GM19372 (cell line): Measurements from ENCODE around the gene TMEM255B.

ENCODE experiments used
- ATAC-seq: cut with Tn5 transposase; IDR thresholded peaks from one replicate; pipeline ENCODE4 v1.9.1; 2021; ENCODE audit warnings: mild to moderate bottlenecking, low read depth, moderate library complexity; ENCODE audit not compliant: unreplicated experiment

Gene TMEM255B

DNA sequence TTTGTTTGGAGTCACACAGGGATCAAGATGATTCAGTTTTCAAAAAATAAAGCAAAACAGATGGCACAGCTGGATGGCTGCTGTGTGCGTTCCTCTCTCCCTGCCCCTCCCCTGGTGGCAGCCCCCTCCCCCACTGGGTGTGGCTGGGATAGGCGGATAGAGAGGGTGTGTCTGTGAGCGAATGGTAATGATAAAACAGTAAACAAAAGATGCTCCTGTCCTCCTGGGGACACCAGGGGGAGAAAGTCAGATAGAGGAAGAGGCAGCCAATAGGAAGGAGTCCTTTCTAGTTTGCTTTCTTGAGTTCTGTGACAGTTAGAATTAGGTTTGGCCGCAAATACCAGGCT, 6.5 kb downstream of the TMEM255B start:
- no peak for ATAC-seq

DNA sequence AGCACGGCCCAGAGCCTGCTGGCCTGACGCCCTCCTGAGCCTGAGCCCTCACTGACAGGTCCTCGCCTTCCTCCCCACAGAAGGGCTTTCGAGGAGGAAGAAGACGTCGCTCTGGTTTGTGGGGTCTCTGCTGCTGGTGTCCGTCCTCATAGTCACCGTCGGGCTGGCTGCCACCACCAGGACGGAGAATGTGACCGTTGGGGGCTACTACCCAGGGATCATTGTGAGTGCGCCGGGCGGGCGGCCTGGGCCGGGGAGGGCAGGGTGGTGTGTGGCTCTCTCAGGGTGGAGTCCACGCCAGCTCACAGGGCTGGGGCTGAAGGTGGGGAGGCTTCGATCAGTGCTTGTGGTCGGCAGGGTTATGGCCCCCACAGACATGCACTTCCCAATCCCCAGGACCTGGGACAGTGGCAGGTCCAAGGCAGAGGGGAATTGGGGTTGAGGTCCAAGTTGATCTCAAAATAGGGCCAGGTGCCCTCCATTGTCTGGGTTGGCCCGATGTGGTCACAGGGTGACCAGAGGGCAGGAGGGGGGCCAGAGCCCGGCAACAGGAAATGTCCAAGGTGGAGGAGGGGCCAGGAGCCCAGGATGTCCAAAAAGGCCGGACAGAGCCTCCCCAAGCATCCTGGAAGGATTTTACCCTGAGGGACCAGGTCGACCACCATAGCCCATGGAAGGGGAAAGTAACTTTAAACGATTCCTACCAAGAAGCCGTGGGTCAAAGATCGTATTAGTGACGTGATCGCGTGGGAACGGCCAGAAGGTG, 7.2 kb downstream of the TMEM255B start:
- ATAC-seq = no peak

DNA sequence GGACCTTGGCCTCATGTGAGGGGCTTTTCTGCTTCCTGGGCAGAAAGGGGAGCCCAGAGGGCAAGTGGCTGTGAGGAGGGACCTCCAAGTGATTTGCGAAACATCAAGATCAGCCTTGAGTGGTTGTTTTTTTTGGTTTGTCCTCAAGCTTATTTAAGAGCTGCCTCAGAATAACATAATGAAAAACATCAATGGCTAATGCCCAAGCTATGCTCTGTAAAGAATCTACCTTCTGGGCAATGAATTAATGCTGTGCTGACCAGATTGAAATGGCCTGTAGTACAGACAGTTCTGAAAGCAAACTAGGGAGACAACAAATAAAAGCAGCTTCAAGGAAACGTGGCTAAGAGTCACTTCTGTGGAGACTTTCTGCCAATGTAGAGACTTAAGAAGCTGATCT, 8.3 kb downstream of the TMEM255B start:
- no peak for ATAC-seq

DNA sequence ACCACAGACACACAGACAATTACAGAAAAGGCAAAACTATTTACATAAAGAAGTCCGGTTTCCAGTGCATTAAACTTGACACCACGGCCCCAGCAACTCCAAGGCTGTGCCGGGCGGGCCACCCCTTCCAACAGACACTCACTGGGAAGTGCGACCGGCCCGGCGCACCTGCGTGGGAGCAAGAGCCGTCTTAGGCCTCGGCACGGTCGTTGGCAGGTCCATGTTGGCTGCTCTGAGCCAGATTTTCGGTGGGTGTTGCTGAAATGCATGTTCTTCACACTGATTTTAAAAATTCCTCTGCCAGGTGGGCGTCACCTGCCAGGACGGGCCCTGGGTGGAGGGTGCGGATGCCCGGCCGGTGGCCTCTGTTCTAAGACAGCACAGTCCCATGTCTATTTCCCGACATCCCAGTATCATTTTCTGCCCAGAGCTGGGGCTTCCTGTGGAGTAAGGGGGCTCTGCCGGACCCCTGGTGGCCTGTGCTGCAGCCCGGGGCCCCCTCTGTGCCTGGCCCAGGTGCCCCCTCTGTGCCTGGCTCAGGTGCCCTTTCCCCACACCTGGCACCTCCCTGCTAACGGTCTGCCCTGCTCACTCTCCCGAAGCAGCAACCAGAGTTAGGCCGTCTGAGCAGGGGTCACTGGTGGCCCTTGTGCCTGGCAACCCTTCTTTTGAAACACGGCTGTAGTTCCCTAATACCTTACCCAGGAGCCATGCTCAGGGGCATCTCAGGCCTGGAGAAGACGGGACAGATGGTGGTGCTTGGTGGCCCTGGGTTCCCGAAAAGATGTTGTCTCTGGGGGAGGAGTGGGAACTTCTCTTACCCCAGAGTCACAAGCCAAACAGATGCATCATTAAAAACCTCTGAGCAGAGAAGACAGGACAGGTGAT, 9.2 kb downstream of the TMEM255B start:
- ATAC-seq = no peak

DNA sequence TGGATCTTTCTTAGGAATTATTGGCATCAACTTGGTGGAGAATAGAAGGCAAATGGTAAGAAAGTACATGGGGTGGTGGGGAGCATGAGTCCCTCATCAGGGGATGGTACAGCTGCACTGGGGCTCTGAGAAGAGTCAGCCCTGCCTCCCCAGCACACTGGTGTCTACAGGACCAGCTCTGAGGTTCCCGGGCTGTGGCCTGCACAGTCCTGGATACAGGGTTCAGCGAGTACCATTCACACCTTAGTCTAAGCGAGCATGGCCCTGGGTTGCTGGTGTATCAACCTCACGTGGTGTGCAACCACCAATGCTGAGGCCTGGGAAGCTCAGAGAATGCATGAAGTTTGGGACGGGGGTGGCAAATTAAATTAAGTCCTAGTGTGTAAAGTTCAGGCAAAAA, 10.1 kb downstream of the TMEM255B start:
- no peak for ATAC-seq

DNA sequence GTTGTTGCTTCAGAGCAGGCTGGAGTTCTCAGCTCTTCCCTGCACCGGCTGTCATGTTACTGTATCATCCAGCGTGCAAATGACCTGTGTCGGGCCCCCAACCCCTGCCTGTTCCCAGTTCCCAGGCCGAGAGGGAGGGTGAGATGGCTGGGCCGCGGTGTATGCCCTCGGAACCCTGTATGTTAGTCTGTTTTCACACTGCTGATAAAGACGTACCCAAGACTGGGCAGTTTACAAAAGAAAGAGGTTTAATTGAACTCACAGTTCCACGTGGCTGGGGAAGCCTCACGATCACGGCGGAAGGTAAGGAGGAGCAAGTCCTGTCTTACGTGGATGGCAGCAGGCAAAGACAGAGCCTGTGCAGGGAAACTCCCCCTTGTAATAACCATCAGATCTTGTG, 10.9 kb downstream of the TMEM255B start:
- ATAC-seq = no peak

DNA sequence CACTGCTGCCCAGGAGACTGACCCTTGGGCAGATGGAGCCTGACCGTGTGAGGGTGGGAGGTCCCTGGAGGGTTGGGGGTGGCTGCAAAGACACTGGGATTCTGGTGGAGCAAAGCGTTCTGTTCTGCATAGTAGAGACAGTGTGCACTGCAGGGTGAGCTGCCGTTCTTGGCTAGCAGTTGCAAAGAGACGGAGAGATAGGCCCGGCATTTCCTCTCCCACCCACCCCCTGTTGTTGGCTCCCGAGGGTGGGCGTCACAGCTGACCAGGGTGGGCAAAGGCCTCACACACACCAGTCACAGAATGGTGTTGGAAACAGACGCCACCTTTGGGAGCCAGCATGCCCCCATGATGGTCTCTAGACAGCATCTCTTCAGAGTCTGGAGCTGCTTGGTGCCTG, 11.4 kb downstream of the TMEM255B start:
- ATAC-seq = no peak

DNA sequence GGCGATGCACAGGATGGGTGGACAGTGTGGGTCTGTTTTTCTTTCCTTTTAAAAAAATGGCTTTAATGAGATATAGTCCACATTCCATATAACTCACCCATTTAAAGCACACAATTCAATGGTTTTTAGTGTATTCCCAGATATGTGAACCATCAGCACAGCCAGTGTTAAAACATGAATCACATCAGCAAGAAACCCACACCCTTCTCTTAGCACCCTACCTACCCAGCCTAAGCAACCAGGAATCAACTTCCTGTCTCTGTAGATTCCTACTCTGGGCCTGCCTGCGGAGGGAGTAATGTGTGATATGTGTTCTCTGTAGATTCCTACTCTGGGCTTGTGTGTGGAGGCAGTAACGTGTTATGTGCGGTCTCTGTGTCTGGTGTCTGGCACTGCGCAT, 11.9 kb downstream of the TMEM255B start:
- no peak for ATAC-seq

DNA sequence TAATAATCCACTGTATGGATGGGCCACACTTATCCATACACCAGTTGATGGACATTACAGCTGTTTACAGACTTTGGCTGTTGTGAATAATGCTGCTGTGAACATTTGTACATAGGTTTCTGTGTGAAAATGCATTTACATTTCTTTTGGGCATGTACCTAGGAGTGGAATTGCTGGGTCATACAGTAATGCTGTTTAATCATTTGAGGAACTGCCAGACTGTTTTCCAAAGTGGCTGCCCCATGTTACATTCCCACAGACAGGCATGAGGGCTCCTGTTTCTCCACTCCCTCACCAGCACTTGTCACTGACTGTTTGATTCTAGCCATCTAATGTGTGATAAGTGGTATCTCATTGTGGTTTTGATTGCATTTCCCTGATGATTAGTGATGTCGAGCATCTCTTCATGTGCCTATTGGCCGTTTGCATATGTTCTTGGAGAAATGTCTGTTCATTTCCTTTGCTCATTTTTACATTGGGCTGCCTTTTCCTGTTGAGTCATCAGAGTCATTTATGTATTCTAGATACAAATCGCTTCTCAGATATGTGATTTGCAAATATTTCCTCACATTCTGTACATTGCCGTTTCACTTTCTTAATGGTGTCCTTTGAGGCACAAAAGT, 12.8 kb downstream of the TMEM255B start:
- ATAC-seq = no peak

DNA sequence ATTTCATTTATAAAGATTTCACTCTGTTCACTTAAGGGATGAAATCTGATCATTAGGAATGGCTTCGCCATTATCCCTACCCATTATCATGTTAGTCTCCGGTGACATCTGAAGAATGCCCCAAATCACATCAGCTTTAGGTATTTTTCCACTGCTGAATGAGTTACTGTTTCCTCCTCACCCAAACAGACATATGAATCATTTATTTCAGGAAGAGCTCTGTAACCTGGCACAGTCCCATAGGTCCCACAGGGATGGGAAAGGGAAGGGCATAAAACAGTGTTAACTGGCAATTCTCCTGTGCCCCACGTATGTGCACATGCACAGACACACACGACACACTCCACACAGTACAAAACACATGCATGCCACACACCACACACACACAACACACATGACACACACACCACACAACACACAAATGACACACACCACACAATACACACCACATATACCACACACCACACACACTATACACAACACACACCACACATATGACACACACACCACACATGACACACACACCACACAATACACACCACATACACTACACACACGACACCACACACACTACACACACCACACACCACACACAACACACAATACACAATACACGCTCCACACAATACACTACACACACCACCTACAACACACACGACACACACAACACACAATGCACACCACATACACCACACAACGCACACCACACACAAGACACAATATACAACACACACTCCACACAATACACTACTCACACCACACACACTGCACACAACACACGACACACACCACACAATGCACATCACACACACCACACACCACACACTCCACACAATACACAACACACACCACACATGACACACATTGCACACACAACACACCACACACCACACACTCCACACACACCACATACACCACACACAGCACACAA, 15.4 kb downstream of the TMEM255B start:
- ATAC-seq = no peak

DNA sequence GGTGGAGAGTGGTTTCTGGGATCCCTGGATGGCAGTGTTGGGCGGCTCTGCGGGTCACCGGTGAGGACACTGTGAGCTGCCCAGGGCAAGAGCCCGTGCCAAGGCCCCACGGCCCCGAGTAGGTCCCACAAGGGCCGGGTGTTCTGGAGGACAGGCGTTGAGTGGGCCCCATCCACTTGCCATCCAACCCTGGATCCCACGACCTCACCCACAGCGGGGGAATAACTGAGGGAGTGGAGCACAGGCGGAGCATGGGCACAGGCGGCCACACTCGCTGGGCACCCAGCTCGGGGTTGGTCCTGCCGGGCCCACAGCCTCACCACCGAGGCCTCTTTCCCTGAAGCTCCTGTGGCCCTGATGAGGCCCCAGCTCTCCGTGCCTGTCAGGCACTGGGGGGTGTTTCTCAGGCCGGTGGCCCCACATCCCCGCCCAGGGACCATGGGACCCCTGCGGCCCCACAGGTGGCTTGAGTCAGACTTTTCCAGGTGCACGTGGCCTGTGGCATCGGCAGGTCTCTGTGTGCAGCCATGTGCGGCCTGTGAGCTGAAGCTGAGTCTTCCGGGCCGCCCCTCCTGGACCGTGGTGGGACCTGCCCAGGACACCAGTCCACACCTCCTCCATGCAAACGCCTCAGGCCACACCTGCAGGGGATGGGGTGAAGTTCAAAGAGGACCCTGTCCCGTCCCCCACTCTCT, 16.6 kb downstream of the TMEM255B start:
- ATAC-seq = no peak

DNA sequence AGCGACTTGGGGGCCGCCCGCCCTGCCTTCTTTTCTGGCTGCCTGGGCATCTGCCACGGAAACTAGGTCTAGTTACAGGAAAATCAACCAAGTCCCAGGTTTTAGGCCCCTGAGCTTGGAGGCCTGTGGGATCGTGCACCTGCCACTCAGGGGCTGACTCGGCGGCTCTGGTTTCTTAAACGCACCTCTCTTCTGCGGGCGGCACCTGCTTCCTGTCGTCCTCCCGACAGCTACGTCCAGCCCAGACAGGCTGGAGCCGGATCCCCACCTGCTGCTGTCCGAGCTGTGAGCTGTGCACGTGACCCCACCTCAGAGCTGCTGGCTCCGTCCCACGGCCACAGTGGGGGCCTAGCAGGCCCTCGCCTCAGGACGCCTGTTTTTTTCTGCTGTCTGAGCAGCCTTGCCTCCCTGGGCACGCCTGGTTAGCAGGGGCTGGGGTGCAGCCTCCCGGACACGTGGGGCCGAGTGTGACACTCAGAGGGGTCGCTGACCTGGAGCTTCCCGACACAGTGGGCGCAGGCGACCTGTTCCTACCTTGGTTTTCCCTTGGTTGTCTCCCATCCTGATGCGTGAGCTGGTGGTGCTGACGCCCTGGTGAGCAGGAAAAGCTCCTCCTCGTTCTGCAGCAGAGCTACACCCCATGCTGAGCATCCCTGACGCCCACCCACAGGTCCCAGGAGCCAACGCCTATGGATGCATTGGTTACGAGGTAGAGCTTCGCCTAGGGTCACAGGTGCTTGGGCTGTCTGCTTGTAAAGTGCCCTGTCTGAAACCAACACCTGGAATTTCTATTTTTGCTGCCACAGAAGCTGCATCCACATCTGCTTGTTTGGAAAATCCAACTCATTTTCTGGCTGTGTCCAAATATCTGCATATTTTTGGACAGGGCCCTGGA, 17.5 kb downstream of the TMEM255B start:
- no peak for ATAC-seq

DNA sequence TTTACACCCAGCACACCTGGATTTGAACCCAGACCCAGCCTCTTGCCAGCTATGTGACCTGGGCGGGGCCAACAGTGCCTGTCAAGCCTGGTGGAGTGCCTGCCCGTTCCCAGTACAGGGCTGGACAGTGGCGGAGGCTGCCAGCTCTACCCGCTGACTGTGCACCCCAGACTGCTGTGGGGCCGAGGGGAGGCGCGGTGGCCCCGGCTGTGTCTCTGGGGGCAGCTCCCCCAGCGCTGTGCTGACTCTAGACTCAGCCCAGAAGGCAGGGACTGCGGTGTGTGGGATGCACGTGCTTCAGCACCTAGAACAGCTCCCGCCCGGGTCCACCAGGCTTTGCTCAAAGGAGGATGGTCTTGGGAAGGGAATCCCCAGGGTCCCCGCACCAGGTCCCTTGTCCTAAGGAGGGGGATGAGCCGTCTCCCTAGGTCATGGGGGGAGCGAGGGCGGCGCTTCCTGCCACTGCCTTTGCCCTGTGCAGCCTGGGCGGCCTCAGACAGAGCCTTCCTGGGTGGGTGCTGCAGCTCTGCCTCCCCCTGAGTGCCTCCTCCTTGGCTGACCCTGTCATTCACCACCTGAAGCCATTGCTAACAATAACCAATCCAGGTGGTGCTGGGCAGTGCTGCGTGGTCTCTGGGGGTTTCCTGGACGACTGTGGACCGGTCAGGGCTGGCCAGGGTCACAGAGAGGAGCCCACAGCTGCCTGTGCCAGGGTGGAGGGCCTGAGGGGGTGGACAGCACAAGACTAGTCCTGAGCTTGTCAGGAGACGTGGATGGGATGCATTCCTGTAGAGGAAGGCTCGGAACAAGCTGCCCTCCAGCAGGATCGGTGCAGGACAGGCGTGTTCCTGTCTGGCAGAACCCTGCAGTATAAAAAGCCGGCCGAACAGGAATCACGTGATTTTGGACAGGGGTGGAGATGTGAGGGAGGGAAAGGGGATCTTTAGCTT, 18.6 kb downstream of the TMEM255B start:
- no peak for ATAC-seq

DNA sequence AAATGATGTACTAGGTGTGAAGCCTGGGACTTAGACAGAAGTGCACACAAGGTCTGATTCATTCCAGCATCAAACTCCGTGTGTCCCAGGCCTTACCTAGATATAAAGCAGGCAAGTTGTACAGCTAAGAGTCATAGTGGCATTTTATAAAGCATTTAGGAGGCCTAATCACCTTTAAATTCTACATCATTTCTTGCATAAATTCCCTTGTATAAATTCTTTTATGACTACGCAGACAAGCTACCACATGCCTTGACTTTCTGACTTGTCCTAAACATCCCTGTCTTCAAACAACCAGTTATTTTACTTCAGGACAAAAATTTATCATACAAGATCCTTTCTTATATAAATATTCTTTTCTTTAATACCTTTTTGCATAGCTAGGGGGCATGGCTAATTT, 22.5 kb downstream of the TMEM255B start:
- ATAC-seq = no peak

DNA sequence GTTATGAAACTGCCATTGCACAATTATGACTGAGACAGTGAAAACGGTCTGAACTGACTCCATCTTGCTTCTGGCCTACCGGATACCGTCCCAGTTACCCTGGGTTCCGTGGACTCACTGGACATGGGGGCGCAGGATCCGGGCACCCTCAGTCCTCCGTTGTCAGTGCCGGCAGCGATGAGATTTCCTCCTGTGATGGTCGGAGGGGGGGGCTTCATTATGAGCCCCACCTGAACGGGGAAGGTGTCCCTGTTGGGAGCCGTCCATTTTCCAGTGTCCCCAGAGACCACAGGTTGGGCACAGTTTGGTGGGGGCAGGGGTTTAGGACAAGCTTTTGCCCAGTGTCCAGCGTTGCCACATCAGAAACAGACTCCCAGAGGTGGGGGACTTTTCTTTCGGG, 23.4 kb downstream of the TMEM255B start:
- ATAC-seq = no peak

DNA sequence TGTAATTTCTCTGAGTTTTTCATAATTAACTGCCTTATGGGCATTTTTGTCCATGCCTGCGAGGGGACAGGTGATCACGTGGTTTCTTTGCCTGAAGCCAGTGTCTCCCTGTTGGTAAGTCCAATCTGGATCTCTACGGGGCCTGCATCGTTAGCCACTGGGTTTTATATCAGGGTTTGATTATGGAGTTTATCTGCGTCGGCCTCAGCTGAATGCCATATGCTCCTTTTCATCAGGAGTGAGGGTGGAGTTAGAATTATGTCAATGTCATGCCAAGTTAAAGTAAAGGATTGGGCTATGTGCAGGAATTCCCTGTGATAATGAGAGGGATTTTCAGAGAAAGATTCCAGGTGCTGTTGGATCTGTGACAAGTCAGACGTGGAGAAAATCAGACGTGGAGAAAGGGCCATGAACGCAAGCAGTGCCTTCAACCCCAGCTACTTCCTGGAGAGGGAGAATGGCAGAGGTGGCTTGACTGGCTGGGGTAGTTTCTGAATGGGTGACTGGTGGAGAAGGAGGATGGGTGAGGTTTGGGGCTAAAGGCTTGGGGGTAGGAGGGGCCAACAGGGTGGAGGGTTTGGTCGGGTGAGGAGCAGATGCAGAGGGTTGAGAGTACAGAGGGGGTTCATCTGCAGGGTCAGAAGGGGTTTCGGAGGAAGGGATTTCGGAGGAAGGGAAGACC, 24.3 kb downstream of the TMEM255B start:
- no peak for ATAC-seq

DNA sequence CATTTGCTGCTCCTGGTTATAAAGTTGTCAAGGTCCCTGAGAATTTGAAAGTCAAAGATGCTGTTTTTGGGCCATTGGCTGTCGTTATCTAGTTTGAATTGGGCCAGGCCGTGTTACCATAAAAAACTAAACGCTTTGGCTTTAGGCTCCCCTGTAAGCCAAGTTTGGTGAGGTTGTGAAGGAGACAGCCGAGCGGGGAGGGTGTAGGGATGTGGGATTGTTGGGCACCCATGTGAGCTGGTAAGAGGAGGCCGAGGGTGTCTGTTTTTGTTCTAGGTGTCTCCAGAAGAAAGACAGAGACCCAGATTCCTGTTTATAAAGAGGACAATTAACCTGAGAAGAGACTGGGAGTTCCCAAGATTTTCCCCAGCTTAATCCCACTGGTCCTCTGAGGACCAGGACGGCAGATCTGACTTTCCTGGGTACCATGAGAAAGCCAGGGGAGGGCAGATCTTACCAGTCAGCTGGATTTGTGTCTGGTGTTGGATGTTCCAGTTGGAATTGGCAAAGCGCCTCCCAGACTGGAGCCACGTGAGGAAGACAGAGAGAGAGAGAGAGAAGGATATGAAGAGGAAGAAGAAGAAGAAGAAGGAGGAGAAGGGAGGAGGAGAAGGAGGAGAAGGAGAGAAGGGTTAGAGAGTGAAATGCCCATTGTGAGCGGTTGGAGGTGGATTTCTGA, 25.1 kb downstream of the TMEM255B start:
- ATAC-seq = no peak
